HCT116 (cell line): ENCODE data around the gene MYO1E.

Experiments used
- ATF3 ChIP-seq: IDR thresholded peaks from 2 replicates; pipeline ENCODE4 v1.6.1; 2012
- EZH2 ChIP-seq: fragments of 200-600 bp; sonication (generic); IDR thresholded peaks from 2 replicates; pipeline ENCODE4 v1.6.1; 2017; ENCODE audit warnings: antibody characterized with exemption, mixed run types
- EZH2phosphoT487 ChIP-seq: fragments of 200-600 bp; IDR thresholded peaks from 2 replicates; pipeline ENCODE4 v1.6.1; 2018; ENCODE audit warnings: antibody characterized with exemption, borderline replicate concordance
- JUND ChIP-seq: IDR thresholded peaks from 2 replicates; pipeline ENCODE4 v1.6.1; 2012
- POLR2A ChIP-seq: IDR thresholded peaks from 2 replicates; pipeline ENCODE4 v1.7.0; 2011; ENCODE audit warnings: borderline replicate concordance; ENCODE audit not compliant: insufficient read depth, insufficient read length; ENCODE audit errors: extremely low read depth
- POLR2AphosphoS5 ChIP-seq: IDR thresholded peaks from 2 replicates; pipeline ENCODE4 v1.6.1; 2011; ENCODE audit warnings: mild to moderate bottlenecking, low read depth, low read length, moderate library complexity
- REST ChIP-seq: IDR thresholded peaks from 2 replicates; pipeline ENCODE4 v1.6.1; 2012; ENCODE audit warnings: low read depth
- SIN3A ChIP-seq: IDR thresholded peaks from 2 replicates; pipeline ENCODE4 v1.6.1; 2012; ENCODE audit warnings: low read depth
- YY1 ChIP-seq: IDR thresholded peaks from 2 replicates; pipeline ENCODE4 v1.6.1; 2011; ENCODE audit warnings: low read length, low read depth, moderate library complexity, mild to moderate bottlenecking; ENCODE audit not compliant: insufficient replicate concordance; ENCODE audit errors: extremely low read depth
- TF ChIP-seq, protein P1 (sequence below): IDR thresholded peaks from 2 replicates; pipeline ENCODE4 v1.6.1; 2012
- TF ChIP-seq, protein P2 (sequence below), 3 experiments: fragments of 200-600 bp in 1 of 3; sonication (generic) in 1 of 3; IDR thresholded peaks in 2 of 3; conservative IDR thresholded peaks in 1 of 3; 2 replicates each; pipeline ENCODE4 v1.5.1; 2012 to 2017; ENCODE audit warnings: low read depth in 2 of 3, low read length in 2 of 3, antibody characterized with exemption in 1 of 3, borderline replicate concordance in 1 of 3, control low read depth in 1 of 3, mild to moderate bottlenecking in 1 of 3, mixed read lengths in 1 of 3, mixed run types in 1 of 3, moderate library complexity in 1 of 3; ENCODE audit not compliant: insufficient read depth in 1 of 3
- TF ChIP-seq, protein P3 (sequence below): IDR thresholded peaks from 2 replicates; pipeline ENCODE4 v1.6.1; 2011; ENCODE audit warnings: mild to moderate bottlenecking, low read length, moderate library complexity; ENCODE audit not compliant: insufficient replicate concordance; ENCODE audit errors: extremely low read depth

GRCh38 chr15:59362331-59362730 is 10.3 kb downstream of the MYO1E start:
- TF ChIP-seq, protein P1, sequence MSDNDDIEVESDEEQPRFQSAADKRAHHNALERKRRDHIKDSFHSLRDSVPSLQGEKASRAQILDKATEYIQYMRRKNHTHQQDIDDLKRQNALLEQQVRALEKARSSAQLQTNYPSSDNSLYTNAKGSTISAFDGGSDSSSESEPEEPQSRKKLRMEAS: no peak
- TF ChIP-seq, protein P2, sequence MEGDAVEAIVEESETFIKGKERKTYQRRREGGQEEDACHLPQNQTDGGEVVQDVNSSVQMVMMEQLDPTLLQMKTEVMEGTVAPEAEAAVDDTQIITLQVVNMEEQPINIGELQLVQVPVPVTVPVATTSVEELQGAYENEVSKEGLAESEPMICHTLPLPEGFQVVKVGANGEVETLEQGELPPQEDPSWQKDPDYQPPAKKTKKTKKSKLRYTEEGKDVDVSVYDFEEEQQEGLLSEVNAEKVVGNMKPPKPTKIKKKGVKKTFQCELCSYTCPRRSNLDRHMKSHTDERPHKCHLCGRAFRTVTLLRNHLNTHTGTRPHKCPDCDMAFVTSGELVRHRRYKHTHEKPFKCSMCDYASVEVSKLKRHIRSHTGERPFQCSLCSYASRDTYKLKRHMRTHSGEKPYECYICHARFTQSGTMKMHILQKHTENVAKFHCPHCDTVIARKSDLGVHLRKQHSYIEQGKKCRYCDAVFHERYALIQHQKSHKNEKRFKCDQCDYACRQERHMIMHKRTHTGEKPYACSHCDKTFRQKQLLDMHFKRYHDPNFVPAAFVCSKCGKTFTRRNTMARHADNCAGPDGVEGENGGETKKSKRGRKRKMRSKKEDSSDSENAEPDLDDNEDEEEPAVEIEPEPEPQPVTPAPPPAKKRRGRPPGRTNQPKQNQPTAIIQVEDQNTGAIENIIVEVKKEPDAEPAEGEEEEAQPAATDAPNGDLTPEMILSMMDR (IDR thresholded peaks at IDR 0.05 in 2 of 3, conservative IDR thresholded peaks at IDR 0.05 in 1 of 3; ENCODE audit: borderline replicate concordance in 1 of 3, insufficient read depth in 1 of 3, low read depth in 2 of 3, low read length in 2 of 3): no peak
- TF ChIP-seq POLR2AphosphoS5: no peak
- no peak for TF ChIP-seq POLR2A
- no peak for TF ChIP-seq JUND
- TF ChIP-seq EZH2: no peak
- TF ChIP-seq SIN3A: no peak
- TF ChIP-seq ATF3: no peak
- no peak for TF ChIP-seq REST
- TF ChIP-seq, protein P3, sequence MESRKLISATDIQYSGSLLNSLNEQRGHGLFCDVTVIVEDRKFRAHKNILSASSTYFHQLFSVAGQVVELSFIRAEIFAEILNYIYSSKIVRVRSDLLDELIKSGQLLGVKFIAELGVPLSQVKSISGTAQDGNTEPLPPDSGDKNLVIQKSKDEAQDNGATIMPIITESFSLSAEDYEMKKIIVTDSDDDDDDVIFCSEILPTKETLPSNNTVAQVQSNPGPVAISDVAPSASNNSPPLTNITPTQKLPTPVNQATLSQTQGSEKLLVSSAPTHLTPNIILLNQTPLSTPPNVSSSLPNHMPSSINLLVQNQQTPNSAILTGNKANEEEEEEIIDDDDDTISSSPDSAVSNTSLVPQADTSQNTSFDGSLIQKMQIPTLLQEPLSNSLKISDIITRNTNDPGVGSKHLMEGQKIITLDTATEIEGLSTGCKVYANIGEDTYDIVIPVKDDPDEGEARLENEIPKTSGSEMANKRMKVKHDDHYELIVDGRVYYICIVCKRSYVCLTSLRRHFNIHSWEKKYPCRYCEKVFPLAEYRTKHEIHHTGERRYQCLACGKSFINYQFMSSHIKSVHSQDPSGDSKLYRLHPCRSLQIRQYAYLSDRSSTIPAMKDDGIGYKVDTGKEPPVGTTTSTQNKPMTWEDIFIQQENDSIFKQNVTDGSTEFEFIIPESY: no peak
- TF ChIP-seq EZH2phosphoT487: no peak
- TF ChIP-seq YY1: no peak
